B cell (primary cell): ENCODE data around the gene TSEN2.
"Not testable (repeated sequence)": the region's sequence is repeated elsewhere in the genome, so short reads cannot be mapped to it uniquely, and the experiment has no call there.

Experiments used
- CTCF ChIP-seq: fragments of 200-600 bp; IDR thresholded peaks from one replicate; pipeline ENCODE4 v1.8.0; 2022; ENCODE audit warnings: antibody characterized with exemption, mild to moderate bottlenecking
- EZH2 ChIP-seq: IDR thresholded peaks from 2 replicates; pipeline ENCODE4 v1.6.1; 2012; ENCODE audit warnings: borderline replicate concordance, low read depth, mild to moderate bottlenecking, moderate library complexity, low read length; ENCODE audit not compliant: insufficient read depth, poor library complexity, severe bottlenecking

DNA sequence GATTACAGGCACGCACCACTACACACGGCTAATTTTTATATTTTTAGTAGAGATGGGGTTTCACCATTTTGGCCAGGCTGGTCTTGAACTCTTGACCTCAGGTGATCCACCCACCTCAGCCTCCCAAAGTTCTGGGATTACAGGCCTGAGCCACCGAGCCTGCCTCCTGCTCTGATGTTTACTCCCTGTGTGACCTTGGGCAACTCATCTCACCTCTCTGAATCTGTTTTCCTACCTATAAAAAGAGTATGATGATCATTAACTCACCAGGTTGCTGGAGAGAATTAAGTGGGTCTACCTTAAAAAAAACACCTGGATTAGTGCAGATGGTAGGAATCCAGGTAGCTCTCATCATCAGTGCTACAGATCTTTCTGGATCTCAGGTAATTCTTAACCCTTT is 5.1 kb upstream of the TSEN2 start:
- TF ChIP-seq CTCF, EZH2: not testable (repeated sequence)
